ENCODE results near the gene MGA.

Gene MGA

GRCh38 chr15:41804916-41805666, 144.9 kb downstream of the MGA start:
- no peak for TF ChIP-seq CTCF (IDR thresholded peaks at IDR 0.05; ENCODE audit: low read depth, low read length, missing control alignments)
- H3K4me3 ChIP-seq (ENCODE audit: low read depth, low read length): no peak overlapping the region
- in situ Hi-C loops (cut with HindIII; ENCODE audit: low sequenced_read_pairs): no loop called here
- no peak for DNase-seq (ENCODE audit: low read depth)

- in situ Hi-C loops (cut with HindIII; ENCODE audit: low sequenced_read_pairs): no loop called here
- no peak for TF ChIP-seq CTCF (IDR thresholded peaks at IDR 0.05; ENCODE audit: low read depth, low read length, missing control alignments)
- DNase-seq (ENCODE audit: low read depth): no peak
- H3K4me3 ChIP-seq (ENCODE audit: low read depth, low read length): no peak overlapping the region
Measured at GRCh38 chr15:41805711-41806110, 145.5 kb downstream of the MGA start.

- DNase-seq (ENCODE audit: low read depth): no peak
- no peak overlapping the region for H3K4me3 ChIP-seq (ENCODE audit: low read depth, low read length)
- in situ Hi-C loops (cut with HindIII; ENCODE audit: low sequenced_read_pairs): no loop called here
- no peak for TF ChIP-seq CTCF (IDR thresholded peaks at IDR 0.05; ENCODE audit: low read depth, low read length, missing control alignments)
Measured at GRCh38 chr15:41806291-41807181, 146.3 kb downstream of the MGA start.

GRCh38 chr15:41809121-41809520, 148.9 kb downstream of the MGA start:
- no peak overlapping the region for H3K4me3 ChIP-seq (ENCODE audit: low read depth, low read length)
- DNase-seq (ENCODE audit: low read depth): no peak
- in situ Hi-C loops (cut with HindIII; ENCODE audit: low sequenced_read_pairs): no loop called here
- no peak for TF ChIP-seq CTCF (IDR thresholded peaks at IDR 0.05; ENCODE audit: low read depth, low read length, missing control alignments)

GRCh38 chr15:41809526-41810220, 149.5 kb downstream of the MGA start:
- in situ Hi-C loops (cut with HindIII; ENCODE audit: low sequenced_read_pairs): loop anchor here (5.0 kb wide), 2 partner anchors 32 to 72 kb away; no protein-coding TSS in a partner anchor
- TF ChIP-seq CTCF (IDR thresholded peaks at IDR 0.05; ENCODE audit: low read depth, low read length, missing control alignments): no peak
- H3K4me3 ChIP-seq (ENCODE audit: low read depth, low read length): no peak overlapping the region
- DNase-seq (ENCODE audit: low read depth): no peak

Data from astrocyte of the cerebellum (primary cell).